ENCODE data around the gene IGSF6.
"Not testable (repeated sequence)": the region's sequence is repeated elsewhere in the genome, so short reads cannot be mapped to it uniquely, and the experiment has no call there.

IGSF6 gene

GRCh38 chr16:21629616-21630539 is 22.5 kb downstream of the IGSF6 start:
- intact Hi-C loops (cut with micrococcal nuclease); H3K9me3 Mint-ChIP-seq; H3K27me3 Mint-ChIP-seq; H3K4me3 Mint-ChIP-seq; H3K27ac Mint-ChIP-seq: not testable (repeated sequence)
- peaks cover 41% of the 10 kb centered on the region for H3K4me1 Mint-ChIP-seq (ENCODE audit: low read depth)
- H3K36me3 Mint-ChIP-seq (ENCODE audit: low read depth): peaks cover 79% of the 10 kb centered on the region

GRCh38 chr16:21628772-21629171 is 23.6 kb downstream of the IGSF6 start:
- Mint-ChIP-seq H3K9me3 (no peaks in the 10 kb centered on the region), H3K27ac (no peak overlapping the region), H3K36me3 (ENCODE audit: low read depth) (peaks cover 79% of the 10 kb centered on the region), H3K27me3 (no peaks in the 10 kb centered on the region), H3K4me1 (ENCODE audit: low read depth) (peaks cover 41% of the 10 kb centered on the region), H3K4me3 (no peak overlapping the region)
- intact Hi-C loops (cut with micrococcal nuclease): no loop called here

GRCh38 chr16:21628121-21628726 is 24.2 kb downstream of the IGSF6 start:
- H3K9me3 Mint-ChIP-seq: no peaks in the 10 kb centered on the region
- H3K4me3 Mint-ChIP-seq: no peak overlapping the region
- intact Hi-C loops (cut with micrococcal nuclease): no loop called here
- H3K4me1 Mint-ChIP-seq (ENCODE audit: low read depth): peaks cover 41% of the 10 kb centered on the region
- H3K27me3 Mint-ChIP-seq: no peaks in the 10 kb centered on the region
- H3K36me3 Mint-ChIP-seq (ENCODE audit: low read depth): peaks cover 79% of the 10 kb centered on the region
- H3K27ac Mint-ChIP-seq: no peak overlapping the region

- Mint-ChIP-seq H3K9me3 (no peaks in the 10 kb centered on the region), H3K27me3 (no peaks in the 10 kb centered on the region), H3K4me3 (no peak overlapping the region), H3K27ac (peak overlapping the region; percentile 82), H3K4me1 (ENCODE audit: low read depth) (peaks cover 33% of the 10 kb centered on the region), H3K36me3 (ENCODE audit: low read depth) (peaks cover 76% of the 10 kb centered on the region)
- intact Hi-C loops (cut with micrococcal nuclease): no loop called here
Observed at GRCh38 chr16:21626659-21627277, 25.6 kb downstream of the IGSF6 start.

- no peak overlapping the region for H3K27ac Mint-ChIP-seq
- no peaks in the 10 kb centered on the region for H3K27me3 Mint-ChIP-seq
- H3K4me3 Mint-ChIP-seq: no peak overlapping the region
- intact Hi-C loops (cut with micrococcal nuclease): no loop called here
- H3K36me3 Mint-ChIP-seq (ENCODE audit: low read depth): peaks cover 78% of the 10 kb centered on the region
- peaks cover 23% of the 10 kb centered on the region for H3K4me1 Mint-ChIP-seq (ENCODE audit: low read depth)
- H3K9me3 Mint-ChIP-seq: no peaks in the 10 kb centered on the region
Observed at GRCh38 chr16:21625026-21625425, 27.4 kb downstream of the IGSF6 start.

- Mint-ChIP-seq H3K27ac (no peak overlapping the region), H3K4me3 (no peak overlapping the region), H3K4me1 (ENCODE audit: low read depth) (peaks cover 45% of the 10 kb centered on the region), H3K36me3 (ENCODE audit: low read depth) (peaks cover 73% of the 10 kb centered on the region), H3K27me3 (no peaks in the 10 kb centered on the region), H3K9me3 (no peaks in the 10 kb centered on the region)
- intact Hi-C loops (cut with micrococcal nuclease): no loop called here
Observed at GRCh38 chr16:21622545-21622944, 29.9 kb downstream of the IGSF6 start.

- Mint-ChIP-seq H3K4me3 (no peak overlapping the region), H3K36me3 (ENCODE audit: low read depth) (peaks cover 65% of the 10 kb centered on the region), H3K9me3 (no peaks in the 10 kb centered on the region), H3K27me3 (no peaks in the 10 kb centered on the region), H3K4me1 (ENCODE audit: low read depth) (peaks cover 49% of the 10 kb centered on the region), H3K27ac (no peak overlapping the region)
- intact Hi-C loops (cut with micrococcal nuclease): no loop called here
Observed at GRCh38 chr16:21620592-21620991, 31.8 kb downstream of the IGSF6 start.

GRCh38 chr16:21619765-21620425 is 32.5 kb downstream of the IGSF6 start:
- Mint-ChIP-seq H3K36me3 (ENCODE audit: low read depth) (peaks cover 59% of the 10 kb centered on the region), H3K27me3 (no peaks in the 10 kb centered on the region), H3K4me1 (ENCODE audit: low read depth) (peaks cover 56% of the 10 kb centered on the region), H3K4me3 (no peak overlapping the region), H3K27ac (peak overlapping the region; percentile 64), H3K9me3 (no peaks in the 10 kb centered on the region)
- intact Hi-C loops (cut with micrococcal nuclease): loop anchor here (2.0 kb wide), 1 partner anchor 15 kb away; no protein-coding TSS in a partner anchor

GRCh38 chr16:21618281-21618680 is 34.1 kb downstream of the IGSF6 start:
- H3K27me3 Mint-ChIP-seq: no peaks in the 10 kb centered on the region
- peaks cover 43% of the 10 kb centered on the region for H3K36me3 Mint-ChIP-seq (ENCODE audit: low read depth)
- intact Hi-C loops (cut with micrococcal nuclease): loop anchor here (2.0 kb wide), 1 partner anchor 13 kb away; no protein-coding TSS in a partner anchor
- no peak overlapping the region for H3K27ac Mint-ChIP-seq
- no peak overlapping the region for H3K4me3 Mint-ChIP-seq
- peaks cover 66% of the 10 kb centered on the region for H3K4me1 Mint-ChIP-seq (ENCODE audit: low read depth)
- no peaks in the 10 kb centered on the region for H3K9me3 Mint-ChIP-seq

GRCh38 chr16:21617607-21618006 is 34.8 kb downstream of the IGSF6 start:
- H3K27ac Mint-ChIP-seq: no peak overlapping the region
- no peaks in the 10 kb centered on the region for H3K27me3 Mint-ChIP-seq
- H3K4me3 Mint-ChIP-seq: no peak overlapping the region
- H3K4me1 Mint-ChIP-seq (ENCODE audit: low read depth): peaks cover 67% of the 10 kb centered on the region
- no peaks in the 10 kb centered on the region for H3K9me3 Mint-ChIP-seq
- H3K36me3 Mint-ChIP-seq (ENCODE audit: low read depth): peaks cover 42% of the 10 kb centered on the region
- intact Hi-C loops (cut with micrococcal nuclease): loop anchor here (2.0 kb wide), 1 partner anchor 13 kb away; no protein-coding TSS in a partner anchor

GRCh38 chr16:21614896-21615295 is 37.5 kb downstream of the IGSF6 start:
- Mint-ChIP-seq H3K4me3 (no peak overlapping the region), H3K27ac (peak overlapping the region; percentile 64), H3K4me1 (ENCODE audit: low read depth) (peaks cover 85% of the 10 kb centered on the region), H3K9me3 (no peaks in the 10 kb centered on the region), H3K36me3 (ENCODE audit: low read depth) (peaks cover 31% of the 10 kb centered on the region), H3K27me3 (no peaks in the 10 kb centered on the region)
- intact Hi-C loops (cut with micrococcal nuclease): no loop called here

GRCh38 chr16:21613781-21614180 is 38.6 kb downstream of the IGSF6 start:
- Mint-ChIP-seq H3K36me3 (ENCODE audit: low read depth) (peaks cover 23% of the 10 kb centered on the region), H3K4me3 (no peak overlapping the region), H3K9me3 (no peaks in the 10 kb centered on the region), H3K27ac (no peak overlapping the region), H3K4me1 (ENCODE audit: low read depth) (peaks cover 86% of the 10 kb centered on the region), H3K27me3 (no peaks in the 10 kb centered on the region)
- intact Hi-C loops (cut with micrococcal nuclease): no loop called here

- H3K36me3 Mint-ChIP-seq (ENCODE audit: low read depth): peaks cover 19% of the 10 kb centered on the region
Observed at GRCh38 chr16:21613361-21613760, 39.0 kb downstream of the IGSF6 start.

More at GRCh38 chr16:21613361-21613760, 39.0 kb downstream of the IGSF6 start:
- Mint-ChIP-seq H3K9me3 (no peaks in the 10 kb centered on the region), H3K27me3 (no peaks in the 10 kb centered on the region), H3K27ac (no peak overlapping the region), H3K4me3 (no peak overlapping the region), H3K4me1 (ENCODE audit: low read depth) (peaks cover 87% of the 10 kb centered on the region)
- intact Hi-C loops (cut with micrococcal nuclease): no loop called here

All from dendritic cell treated with granulocyte-macrophage colony-stimulating factor and Interleukin-4, amounts not matched to agents 40 ng/mL and 50 ng/mL, for 4 days (primary cell).